Bronchial epithelial cell (primary cell): ENCODE measurements around the gene TMEM63C. TPM values are rescaled to one million over a fixed set of nuclear protein-coding genes. Genes with fewer than 3 reads are reported as not detected.
A peak's percentile ranks its signal among the peaks of the same experiment; 100 is the strongest.

Experiments used
- DNase-seq: peaks from one replicate; pipeline ENCODE4 v3.0.0-alpha.2; 2010; ENCODE audit warnings: low read depth
- FAIRE-seq: peaks from 2 replicates; lab custom pipeline; 2011; peaks lifted over from hg19 to GRCh38; lab: Jason Lieb, UNC
- H3K27me3 ChIP-seq: 2 replicates; pipeline ENCODE4 v1.5.1; 2011; ENCODE audit warnings: low read length; ENCODE audit not compliant: control insufficient read depth, insufficient read depth
- H3K36me3 ChIP-seq: 2 replicates; pipeline ENCODE4 v1.5.1; 2011; ENCODE audit warnings: low read length; ENCODE audit not compliant: control insufficient read depth, insufficient read depth
- H3K4me3 ChIP-seq: 2 replicates; pipeline ENCODE4 v1.5.1; 2011; ENCODE audit warnings: mild to moderate bottlenecking, low read depth, low read length, control low read depth
- total RNA-seq: library from RNA; depleted of rRNA; stranded (reverse); fragments of >200 nt; gene quantifications from 2 replicates; pipeline ENCODE4 v1.2.1, GENCODE V29; 2014
- TF ChIP-seq, protein P1 (sequence below): IDR thresholded peaks from 2 replicates; pipeline ENCODE4 v1.5.1; 2011; ENCODE audit warnings: mild to moderate bottlenecking, moderate library complexity, low read length, control low read depth, inconsistent platforms; ENCODE audit not compliant: insufficient read depth, severe bottlenecking

Gene TMEM63C
- total RNA-seq, 1 donor from 2014 or later = 0.79 TPM

DNA sequence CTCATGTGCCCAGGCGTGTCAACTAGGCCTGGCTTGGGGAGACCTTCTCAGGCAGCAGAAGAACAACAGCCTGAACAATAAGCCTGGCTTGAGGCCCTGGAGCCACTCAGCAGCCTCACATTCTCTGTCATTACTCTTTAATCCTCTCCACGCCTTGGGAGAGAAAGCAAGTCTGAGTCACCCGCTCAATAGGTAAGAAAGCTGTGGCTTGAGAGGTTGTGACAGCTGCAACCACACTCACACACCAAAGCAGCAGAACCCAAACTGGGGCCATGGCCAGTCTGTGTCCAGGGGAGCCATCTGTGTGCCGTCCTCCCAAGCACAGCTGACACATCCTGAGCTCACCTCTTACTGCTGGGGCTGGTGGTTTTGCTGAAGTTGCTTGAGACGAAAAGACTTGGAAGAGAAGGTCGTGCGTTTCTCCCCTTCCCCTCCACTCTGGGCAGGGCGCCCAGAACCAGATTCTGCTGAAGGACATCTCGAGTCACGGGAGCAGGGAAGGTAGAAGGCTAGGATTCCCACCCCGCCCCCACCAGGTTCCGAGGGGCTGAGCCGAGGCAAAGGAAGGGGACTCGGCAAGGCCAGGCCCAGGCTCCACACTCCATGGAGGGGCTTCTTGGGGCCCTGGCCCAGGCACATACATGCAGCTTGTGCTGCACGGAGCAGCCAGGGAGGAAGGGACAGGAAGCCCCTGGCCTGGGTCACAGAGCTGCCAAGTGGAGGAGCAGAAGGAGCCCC is 5.5 kb downstream of the TMEM63C start:
- DNase-seq (peak; percentile 80), FAIRE-seq (peak; percentile 94)
- TF ChIP-seq, protein P1, sequence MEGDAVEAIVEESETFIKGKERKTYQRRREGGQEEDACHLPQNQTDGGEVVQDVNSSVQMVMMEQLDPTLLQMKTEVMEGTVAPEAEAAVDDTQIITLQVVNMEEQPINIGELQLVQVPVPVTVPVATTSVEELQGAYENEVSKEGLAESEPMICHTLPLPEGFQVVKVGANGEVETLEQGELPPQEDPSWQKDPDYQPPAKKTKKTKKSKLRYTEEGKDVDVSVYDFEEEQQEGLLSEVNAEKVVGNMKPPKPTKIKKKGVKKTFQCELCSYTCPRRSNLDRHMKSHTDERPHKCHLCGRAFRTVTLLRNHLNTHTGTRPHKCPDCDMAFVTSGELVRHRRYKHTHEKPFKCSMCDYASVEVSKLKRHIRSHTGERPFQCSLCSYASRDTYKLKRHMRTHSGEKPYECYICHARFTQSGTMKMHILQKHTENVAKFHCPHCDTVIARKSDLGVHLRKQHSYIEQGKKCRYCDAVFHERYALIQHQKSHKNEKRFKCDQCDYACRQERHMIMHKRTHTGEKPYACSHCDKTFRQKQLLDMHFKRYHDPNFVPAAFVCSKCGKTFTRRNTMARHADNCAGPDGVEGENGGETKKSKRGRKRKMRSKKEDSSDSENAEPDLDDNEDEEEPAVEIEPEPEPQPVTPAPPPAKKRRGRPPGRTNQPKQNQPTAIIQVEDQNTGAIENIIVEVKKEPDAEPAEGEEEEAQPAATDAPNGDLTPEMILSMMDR = no peak

DNA sequence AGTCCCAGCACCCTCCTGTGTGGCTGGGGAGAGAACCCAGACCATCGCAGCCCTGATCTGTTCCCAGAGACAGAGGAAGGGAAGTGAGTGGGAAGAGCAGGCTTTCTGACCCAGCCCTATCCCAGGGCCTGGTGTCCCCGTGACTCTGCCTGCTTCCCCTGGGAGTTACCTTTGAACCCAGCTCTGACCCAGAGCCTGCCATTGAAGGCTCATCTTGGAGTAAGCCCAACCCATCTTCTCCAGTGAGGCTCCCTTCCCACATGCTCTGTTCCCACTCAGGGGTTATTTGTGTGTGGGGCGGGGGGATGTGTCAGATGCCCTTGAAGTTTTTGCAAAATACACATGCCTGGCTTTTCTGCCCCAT is 6.0 kb downstream of the TMEM63C start:
- no peak for FAIRE-seq
- H3K36me3 ChIP-seq = no peaks in the 10 kb centered on the region
- H3K27me3 ChIP-seq = no peaks in the 10 kb centered on the region
- no peak for DNase-seq
- no peak overlapping the region for H3K4me3 ChIP-seq
- TF ChIP-seq, protein P1 = no peak

More for the DNA sequence above, 5.5 kb downstream of the TMEM63C start:
- Histone ChIP-seq H3K27me3 (no peaks in the 10 kb centered on the region), H3K4me3 (no peak overlapping the region), H3K36me3 (no peaks in the 10 kb centered on the region)

DNA sequence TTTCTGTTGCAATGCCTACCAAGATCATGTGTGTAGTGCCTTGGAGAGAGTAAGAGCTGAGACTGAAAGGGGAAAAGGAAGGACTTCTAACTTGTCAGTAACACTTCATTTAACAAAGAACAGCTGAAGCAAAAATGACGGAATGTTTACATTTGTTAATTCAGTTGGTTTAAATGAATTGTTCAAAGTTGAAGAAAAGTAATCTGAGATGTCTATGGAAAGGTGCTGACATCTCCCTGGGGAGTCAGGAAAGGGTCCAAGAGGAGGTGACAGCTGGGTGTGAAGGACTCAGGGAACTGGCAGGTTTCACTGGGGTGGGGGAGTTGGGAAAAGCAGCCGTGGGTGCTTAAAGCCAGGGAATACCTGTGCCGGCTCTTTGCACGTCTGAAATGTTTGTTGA is 7.9 kb downstream of the TMEM63C start:
- FAIRE-seq (no peak), DNase-seq (no peak)
- Histone ChIP-seq H3K4me3 (no peak overlapping the region), H3K27me3 (no peaks in the 10 kb centered on the region), H3K36me3 (no peaks in the 10 kb centered on the region)
- TF ChIP-seq, protein P1 = no peak

DNA sequence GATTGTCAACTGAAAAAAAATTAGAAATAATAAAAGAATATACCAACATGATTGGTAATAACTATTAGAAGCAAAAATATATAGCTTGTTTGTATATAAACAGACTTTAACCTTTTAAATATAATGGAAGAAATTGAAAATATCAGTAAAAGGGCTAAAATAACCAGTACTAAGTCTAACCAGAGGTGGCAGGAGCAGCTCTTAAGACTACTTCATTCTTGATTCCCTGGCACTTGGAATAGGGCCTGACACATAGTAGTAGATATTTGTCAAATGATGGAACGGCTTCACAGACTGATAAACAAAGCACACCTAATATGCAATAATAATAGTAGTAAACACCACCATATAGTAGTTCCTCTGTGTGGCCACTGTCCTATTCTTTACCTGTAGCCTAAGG is 9.4 kb downstream of the TMEM63C start:
- TF ChIP-seq, protein P1 = no peak
- Histone ChIP-seq H3K27me3 (no peaks in the 10 kb centered on the region), H3K36me3 (no peaks in the 10 kb centered on the region), H3K4me3 (no peak overlapping the region)
- FAIRE-seq (no peak), DNase-seq (no peak)

DNA sequence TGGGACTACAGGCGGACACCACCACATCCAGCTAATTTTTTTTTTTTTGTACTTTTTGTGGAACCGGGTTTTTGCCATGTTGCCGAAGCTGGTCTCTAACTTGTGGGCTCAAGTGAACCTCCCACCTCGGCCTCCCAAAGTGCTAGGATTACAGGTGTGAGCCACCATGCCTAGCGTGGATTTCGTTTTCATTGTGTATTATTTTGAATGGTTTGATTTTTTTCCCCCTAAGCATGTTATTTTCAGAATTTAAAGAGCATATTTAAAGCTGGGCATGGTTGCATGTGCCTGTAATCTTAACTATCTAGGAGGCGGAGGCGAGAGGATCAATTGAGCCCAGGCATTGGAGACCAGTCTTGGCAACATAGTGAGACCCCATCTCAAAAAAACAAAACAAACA is 13.1 kb downstream of the TMEM63C start:
- TF ChIP-seq, protein P1 = no peak
- no peaks in the 10 kb centered on the region for H3K36me3 ChIP-seq
- H3K4me3 ChIP-seq = no peak overlapping the region
- FAIRE-seq = no peak
- DNase-seq = no peak
- H3K27me3 ChIP-seq = no peaks in the 10 kb centered on the region

DNA sequence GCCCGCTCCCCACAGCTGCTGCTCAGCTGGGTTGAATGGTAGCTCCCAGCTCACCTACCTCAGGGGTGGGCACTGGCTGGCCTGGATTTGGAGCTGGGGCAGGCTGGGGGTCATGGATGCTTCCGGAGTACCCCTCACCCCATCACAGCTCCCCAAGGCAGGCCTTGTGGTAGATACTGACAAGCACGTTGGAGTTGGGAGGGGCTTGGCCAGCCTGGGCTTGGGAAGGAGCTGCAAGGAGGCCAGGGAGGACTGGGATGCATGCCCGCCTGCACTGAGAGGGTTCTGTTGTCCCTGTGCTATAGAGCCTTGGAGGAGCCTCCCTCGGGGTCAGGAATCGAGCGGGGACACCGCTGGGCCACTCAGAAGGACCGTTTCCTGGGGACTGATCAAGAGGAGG is 14.2 kb downstream of the TMEM63C start:
- FAIRE-seq = no peak
- no peak for DNase-seq
- H3K36me3 ChIP-seq = no peaks in the 10 kb centered on the region

More for the DNA sequence above, 14.2 kb downstream of the TMEM63C start:
- no peaks in the 10 kb centered on the region for H3K27me3 ChIP-seq
- no peak overlapping the region for H3K4me3 ChIP-seq
- TF ChIP-seq, protein P1 = no peak
